GM12892 (cell line): Measurements from ENCODE around the gene ZNF497.

Source experiments
- POLR2A ChIP-seq: IDR thresholded peaks from 2 replicates; pipeline ENCODE4 v1.6.1; 2011; ENCODE audit warnings: low read depth, low read length, control low read depth
- POLR2AphosphoS5 ChIP-seq: IDR thresholded peaks from 2 replicates; pipeline ENCODE4 v1.6.1; 2011; ENCODE audit warnings: low read depth, low read length, control low read depth
- TAF1 ChIP-seq: IDR thresholded peaks from 2 replicates; pipeline ENCODE4 v1.6.1; 2011; ENCODE audit warnings: low read depth, mild to moderate bottlenecking, control low read depth, low read length, borderline replicate concordance

- TF ChIP-seq POLR2AphosphoS5 (no peak), POLR2A (no peak), TAF1 (no peak)
These were observed 36.0 kb downstream of the ZNF497 start for GRCh38 chr19:58326501-58326913.
